KOPT-K1 (cell line): ENCODE results near the gene CENPT.

Source experiments
- H3K27ac ChIP-seq: fragments of 200-600 bp; sonication (generic); 2 replicates; pipeline ENCODE4 v1.5.1; 2016; ENCODE audit warnings: antibody characterized with exemption, mild to moderate bottlenecking, low read depth, low read length; ENCODE audit not compliant: poor library complexity, severe bottlenecking
- H3K36me3 ChIP-seq: fragments of 200-600 bp; sonication (generic); 2 replicates; pipeline ENCODE4 v1.5.1; 2017; ENCODE audit warnings: antibody characterized with exemption, mild to moderate bottlenecking, low read length, moderate library complexity; ENCODE audit not compliant: insufficient read depth
- H3K9me3 ChIP-seq: fragments of 200-600 bp; sonication (generic); 2 replicates; pipeline ENCODE4 v1.5.1; 2017; ENCODE audit warnings: antibody characterized with exemption, low read length, mild to moderate bottlenecking; ENCODE audit not compliant: insufficient read depth, poor library complexity, severe bottlenecking

Gene CENPT

GRCh38 chr16:67820608-67821259 lies 26.8 kb downstream of the CENPT start:
- Histone ChIP-seq H3K36me3 (no peaks in the 10 kb centered on the region), H3K27ac (no peak overlapping the region), H3K9me3 (no peaks in the 10 kb centered on the region)

GRCh38 chr16:67814567-67814966 lies 32.9 kb downstream of the CENPT start:
- Histone ChIP-seq H3K9me3 (no peaks in the 10 kb centered on the region), H3K36me3 (no peaks in the 10 kb centered on the region), H3K27ac (no peak overlapping the region)

GRCh38 chr16:67811899-67812298 lies 35.6 kb downstream of the CENPT start:
- no peaks in the 10 kb centered on the region for H3K36me3 ChIP-seq
- H3K9me3 ChIP-seq, result no peaks in the 10 kb centered on the region
- H3K27ac ChIP-seq, result no peak overlapping the region

- Histone ChIP-seq H3K27ac (peak overlapping the region; percentile 84), H3K9me3 (no peaks in the 10 kb centered on the region), H3K36me3 (peaks cover 17% of the 10 kb centered on the region)
Measured at GRCh38 chr16:67807148-67807682, 40.3 kb downstream of the CENPT start.

- H3K9me3 ChIP-seq, result no peaks in the 10 kb centered on the region
- peak within 1 kb of the TSS; percentile 84 for H3K27ac ChIP-seq
- peaks cover 17% of the 10 kb centered on the region for H3K36me3 ChIP-seq
Measured at GRCh38 chr16:67806428-67807147, 40.9 kb downstream of the CENPT start, which contains the start of the genes RANBP10 and TSNAXIP1. TSS of gene RANBP10 (minus strand) at chr16:67806560. CDS start at chr16:67806536, 24 bp downstream. TSS of gene TSNAXIP1 (plus strand) at chr16:67806889. CDS start at chr16:67807150, 261 bp downstream.

- Histone ChIP-seq H3K36me3 (peaks cover 22% of the 10 kb centered on the region), H3K9me3 (no peaks in the 10 kb centered on the region)
Measured at GRCh38 chr16:67805718-67806427, 41.6 kb downstream of the CENPT start.

GRCh38 chr16:67804853-67805542 lies 42.5 kb downstream of the CENPT start:
- H3K27ac ChIP-seq, result peak overlapping the region; percentile 84
- no peaks in the 10 kb centered on the region for H3K9me3 ChIP-seq
- H3K36me3 ChIP-seq, result peaks cover 31% of the 10 kb centered on the region

More at GRCh38 chr16:67805718-67806427, 41.6 kb downstream of the CENPT start:
- H3K27ac ChIP-seq, result peak overlapping the region; percentile 84

- H3K27ac ChIP-seq, result no peak overlapping the region
Measured at GRCh38 chr16:67803894-67804293, 43.6 kb downstream of the CENPT start.

GRCh38 chr16:67801883-67802282 lies 45.6 kb downstream of the CENPT start:
- Histone ChIP-seq H3K27ac (peak overlapping the region; percentile 62), H3K9me3 (no peaks in the 10 kb centered on the region), H3K36me3 (peaks cover 55% of the 10 kb centered on the region)

More at GRCh38 chr16:67803894-67804293, 43.6 kb downstream of the CENPT start:
- no peaks in the 10 kb centered on the region for H3K9me3 ChIP-seq
- H3K36me3 ChIP-seq, result peaks cover 40% of the 10 kb centered on the region

GRCh38 chr16:67801241-67801640 lies 46.3 kb downstream of the CENPT start:
- peaks cover 62% of the 10 kb centered on the region for H3K36me3 ChIP-seq
- no peaks in the 10 kb centered on the region for H3K9me3 ChIP-seq
- H3K27ac ChIP-seq, result peak overlapping the region; percentile 62

GRCh38 chr16:67800338-67800926 lies 47.1 kb downstream of the CENPT start:
- H3K36me3 ChIP-seq, result peaks cover 65% of the 10 kb centered on the region
- H3K27ac ChIP-seq, result peak overlapping the region; percentile 62
- H3K9me3 ChIP-seq, result no peaks in the 10 kb centered on the region

GRCh38 chr16:67796099-67796718 lies 51.3 kb downstream of the CENPT start:
- H3K9me3 ChIP-seq, result no peaks in the 10 kb centered on the region
- H3K27ac ChIP-seq, result no peak overlapping the region
- peaks cover 49% of the 10 kb centered on the region for H3K36me3 ChIP-seq

- Histone ChIP-seq H3K27ac (no peak overlapping the region), H3K9me3 (no peaks in the 10 kb centered on the region), H3K36me3 (peaks cover 3% of the 10 kb centered on the region; the same call in 1 of the 2 replicates)
Measured at GRCh38 chr16:67790071-67790470, 57.4 kb downstream of the CENPT start.

- no peak overlapping the region for H3K27ac ChIP-seq
- no peaks in the 10 kb centered on the region for H3K9me3 ChIP-seq
- peaks cover 3% of the 10 kb centered on the region; the same call in 1 of the 2 replicates for H3K36me3 ChIP-seq
Measured at GRCh38 chr16:67786491-67786890, 61.0 kb downstream of the CENPT start.
